HG02884 (cell line): ENCODE data around the gene CREM.

Source experiments
- ATAC-seq: cut with Tn5 transposase; IDR thresholded peaks from one replicate; pipeline ENCODE4 v1.9.1; 2021; ENCODE audit warnings: mild to moderate bottlenecking, moderate library complexity; ENCODE audit not compliant: unreplicated experiment

The CREM gene

GRCh38 chr10:35259769-35260397, 133.2 kb downstream of the CREM start:
- ATAC-seq = no peak

GRCh38 chr10:35262436-35262835, 135.8 kb downstream of the CREM start:
- no peak for ATAC-seq
